KOPT-K1 (cell line): ENCODE measurements around the gene CCL4.
"Not testable (repeated sequence)": the region's sequence is repeated elsewhere in the genome, so short reads cannot be mapped to it uniquely, and the experiment has no call there.

Experiments
- H3K27ac ChIP-seq: fragments of 200-600 bp; sonication (generic); 2 replicates; pipeline ENCODE4 v1.5.1; 2016; ENCODE audit warnings: antibody characterized with exemption, mild to moderate bottlenecking, low read depth, low read length; ENCODE audit not compliant: poor library complexity, severe bottlenecking
- H3K36me3 ChIP-seq: fragments of 200-600 bp; sonication (generic); 2 replicates; pipeline ENCODE4 v1.5.1; 2017; ENCODE audit warnings: antibody characterized with exemption, mild to moderate bottlenecking, low read length, moderate library complexity; ENCODE audit not compliant: insufficient read depth
- H3K9me3 ChIP-seq: fragments of 200-600 bp; sonication (generic); 2 replicates; pipeline ENCODE4 v1.5.1; 2017; ENCODE audit warnings: antibody characterized with exemption, low read length, mild to moderate bottlenecking; ENCODE audit not compliant: insufficient read depth, poor library complexity, severe bottlenecking

The CCL4 gene

GRCh38 chr17:36120221-36120620 is 16.6 kb downstream of the CCL4 start:
- H3K9me3 ChIP-seq: peaks cover 6% of the 10 kb centered on the region
- H3K36me3 ChIP-seq: no peaks in the 10 kb centered on the region
- no peak overlapping the region for H3K27ac ChIP-seq

DNA sequence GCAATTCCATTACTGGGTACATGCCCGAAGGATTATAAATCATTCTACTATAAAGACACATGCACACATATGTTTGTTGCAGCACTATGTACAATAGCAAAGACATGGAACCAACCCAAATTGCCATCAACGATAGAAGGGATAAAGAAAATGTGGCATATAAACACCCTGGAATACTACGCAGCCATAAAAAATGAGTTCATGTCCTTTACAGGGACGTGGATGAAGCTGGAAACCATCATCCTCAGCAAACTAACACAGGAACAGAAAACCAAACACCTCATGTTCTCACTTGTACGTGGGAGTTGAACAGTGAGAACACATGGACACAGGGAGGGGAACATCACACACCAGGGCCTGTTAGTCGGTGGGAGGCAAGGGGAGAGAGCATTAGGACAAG is 17.5 kb downstream of the CCL4 start:
- not testable (repeated sequence) for H3K27ac ChIP-seq, H3K36me3 ChIP-seq
- peaks cover 15% of the 10 kb centered on the region for H3K9me3 ChIP-seq

DNA sequence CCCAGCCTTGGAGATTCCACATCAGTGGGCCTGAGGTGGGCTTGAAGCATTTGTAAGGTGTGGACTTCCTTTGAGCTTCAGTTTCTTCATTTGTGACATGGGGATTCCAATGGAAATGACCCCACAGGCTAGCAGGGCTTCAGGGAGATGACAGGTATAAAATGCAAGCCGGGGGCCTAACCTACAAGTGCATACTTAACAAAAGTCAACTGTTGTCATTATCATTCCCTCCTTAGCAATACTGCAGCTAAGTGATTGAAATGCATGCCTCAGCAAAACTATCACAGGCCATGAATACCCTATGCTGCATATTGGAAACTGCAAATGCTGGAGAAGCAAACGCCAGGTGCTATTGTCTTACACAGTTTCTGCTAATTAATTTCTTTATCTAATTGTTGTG is 19.8 kb downstream of the CCL4 start:
- peaks cover 31% of the 10 kb centered on the region for H3K9me3 ChIP-seq
- H3K27ac ChIP-seq: no peak overlapping the region
- H3K36me3 ChIP-seq: no peaks in the 10 kb centered on the region

DNA sequence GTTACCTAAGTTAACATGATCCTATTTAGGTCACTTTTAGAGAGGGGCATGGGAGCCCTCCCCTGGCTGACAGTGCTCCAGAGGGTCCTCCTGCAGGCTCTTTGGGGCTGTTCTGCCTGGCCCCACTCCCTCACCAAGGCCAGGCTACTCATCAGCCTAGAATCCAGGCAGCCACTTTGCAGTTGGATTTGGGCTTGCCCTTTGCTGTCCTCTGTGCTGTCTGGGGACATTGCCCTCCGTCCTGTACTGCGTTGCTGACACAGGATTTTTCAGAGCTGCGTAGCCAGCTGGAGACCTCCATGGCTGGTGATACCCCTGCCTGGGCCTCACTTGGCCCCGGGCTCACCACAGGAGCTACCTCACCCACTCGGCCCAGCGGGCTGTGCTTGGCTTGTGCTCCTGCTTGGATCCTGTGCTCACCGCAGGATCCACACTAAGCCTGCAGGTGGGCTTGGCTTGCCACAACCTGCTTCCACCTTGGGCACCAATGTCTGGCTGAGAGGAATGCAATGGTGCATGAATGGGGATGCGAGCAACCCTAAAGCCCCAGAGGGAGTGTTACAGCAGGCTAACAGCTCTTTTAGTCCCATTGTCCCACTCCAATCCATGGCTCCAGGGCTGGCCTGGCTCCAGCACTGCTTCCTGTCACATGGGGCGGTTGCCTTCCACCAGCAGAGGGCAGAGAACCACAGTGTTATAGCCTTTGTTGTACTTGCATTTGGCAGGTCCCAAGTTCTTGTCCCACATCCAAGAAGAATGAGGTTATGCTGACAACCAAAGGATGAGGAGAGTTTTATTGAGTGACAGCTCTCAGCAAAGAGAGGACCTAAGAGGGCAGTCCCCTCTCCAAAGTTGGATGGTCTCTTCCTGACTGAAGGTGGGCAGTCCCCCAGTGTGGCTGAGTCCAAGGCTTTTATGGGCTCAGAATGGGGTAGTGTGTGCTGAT is 21.5 kb downstream of the CCL4 start:
- no peak overlapping the region for H3K27ac ChIP-seq
- H3K9me3 ChIP-seq: peaks cover 31% of the 10 kb centered on the region
- H3K36me3 ChIP-seq: no peaks in the 10 kb centered on the region

DNA sequence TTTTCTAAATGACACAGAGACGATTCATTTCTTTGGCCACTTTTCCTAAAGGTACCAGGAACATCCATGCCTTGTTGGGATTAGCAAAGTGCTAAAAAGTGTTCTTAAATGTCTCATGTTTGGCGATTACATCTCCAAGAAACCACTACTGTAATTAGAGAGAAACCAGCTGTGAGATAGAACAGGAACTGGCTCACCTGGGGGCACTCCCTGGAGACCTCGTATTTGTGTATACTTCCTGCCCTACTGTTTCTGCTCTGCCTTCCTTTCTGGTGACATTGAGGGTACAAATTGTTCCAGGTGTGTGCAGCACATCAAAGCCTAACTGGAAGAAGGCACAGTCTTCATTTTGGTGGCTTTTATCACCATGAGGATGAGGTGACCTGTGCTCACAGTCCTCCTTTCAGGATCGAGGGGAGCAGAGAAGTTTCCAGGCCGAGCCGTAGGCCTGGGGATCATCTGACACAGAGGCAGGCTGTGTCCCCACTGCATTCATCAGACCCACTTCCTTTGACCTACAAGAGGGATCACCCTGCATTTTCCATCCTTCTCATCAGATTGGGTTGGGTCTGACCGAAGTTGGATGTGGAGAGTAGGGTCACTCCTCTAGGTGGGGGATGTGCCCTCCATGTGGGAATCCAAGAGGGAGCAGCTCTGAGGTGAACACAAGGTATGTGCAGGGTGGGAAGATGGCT is 23.7 kb downstream of the CCL4 start:
- no peaks in the 10 kb centered on the region for H3K36me3 ChIP-seq
- no peak overlapping the region for H3K27ac ChIP-seq

DNA sequence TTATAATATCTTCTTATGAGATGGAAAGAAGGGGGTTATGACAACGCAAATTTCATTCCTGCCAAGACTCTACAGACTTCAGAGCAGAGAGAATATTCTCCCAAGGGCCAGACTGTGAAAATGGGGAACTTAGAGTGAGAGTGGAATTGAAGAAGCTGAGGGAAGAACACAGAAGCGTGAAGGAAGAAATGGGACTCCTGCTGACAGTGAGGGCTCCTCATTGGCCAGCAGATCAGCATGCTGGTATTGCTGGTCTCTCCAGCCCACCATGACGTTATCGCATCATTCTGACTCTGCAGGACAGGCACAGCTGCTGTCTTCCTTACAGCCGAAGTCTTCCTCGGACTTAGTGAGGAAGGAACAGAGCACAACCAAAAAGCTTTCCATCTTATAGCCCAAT is 24.3 kb downstream of the CCL4 start:
- no peak overlapping the region for H3K27ac ChIP-seq

More for the DNA sequence above, 23.7 kb downstream of the CCL4 start:
- H3K9me3 ChIP-seq: peaks cover 31% of the 10 kb centered on the region

DNA sequence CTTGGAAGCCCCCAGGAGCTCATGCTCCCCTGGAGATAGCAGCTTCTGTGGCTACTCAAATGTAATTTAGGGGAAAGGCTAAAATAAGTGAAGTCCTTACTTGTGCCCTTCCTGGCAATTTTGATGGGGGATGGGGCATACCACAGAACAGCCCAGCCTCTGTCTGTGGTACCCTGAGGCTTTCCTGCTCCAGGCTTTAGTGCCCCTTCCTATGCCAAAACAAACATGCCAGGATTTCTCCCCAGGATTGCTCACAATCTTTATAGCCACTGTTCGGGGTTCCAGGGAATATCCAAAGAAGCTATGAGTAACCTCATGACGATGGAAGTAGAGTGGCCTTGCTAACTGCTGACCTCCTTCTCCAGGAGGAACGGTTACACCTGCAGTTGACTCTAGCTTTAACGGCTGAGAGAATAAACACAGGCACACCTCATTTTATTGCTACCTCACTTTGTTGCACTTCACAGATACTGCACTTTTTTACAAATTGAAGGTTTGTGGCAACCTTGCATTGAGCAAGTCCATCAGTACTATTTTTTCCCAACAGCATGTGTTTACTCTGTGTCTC is 24.9 kb downstream of the CCL4 start:
- Histone ChIP-seq H3K9me3 (peaks cover 31% of the 10 kb centered on the region), H3K36me3 (no peaks in the 10 kb centered on the region)

More for the DNA sequence above, 24.3 kb downstream of the CCL4 start:
- Histone ChIP-seq H3K36me3 (no peaks in the 10 kb centered on the region), H3K9me3 (peaks cover 31% of the 10 kb centered on the region)

GRCh38 chr17:36129616-36130015 is 26.0 kb downstream of the CCL4 start:
- Histone ChIP-seq H3K36me3 (no peaks in the 10 kb centered on the region), H3K27ac (no peak overlapping the region), H3K9me3 (peaks cover 31% of the 10 kb centered on the region)

More for the DNA sequence above, 24.9 kb downstream of the CCL4 start:
- H3K27ac ChIP-seq: no peak overlapping the region

GRCh38 chr17:36130346-36130745 is 26.7 kb downstream of the CCL4 start:
- Histone ChIP-seq H3K27ac (no peak overlapping the region), H3K9me3 (peaks cover 24% of the 10 kb centered on the region), H3K36me3 (no peaks in the 10 kb centered on the region)

DNA sequence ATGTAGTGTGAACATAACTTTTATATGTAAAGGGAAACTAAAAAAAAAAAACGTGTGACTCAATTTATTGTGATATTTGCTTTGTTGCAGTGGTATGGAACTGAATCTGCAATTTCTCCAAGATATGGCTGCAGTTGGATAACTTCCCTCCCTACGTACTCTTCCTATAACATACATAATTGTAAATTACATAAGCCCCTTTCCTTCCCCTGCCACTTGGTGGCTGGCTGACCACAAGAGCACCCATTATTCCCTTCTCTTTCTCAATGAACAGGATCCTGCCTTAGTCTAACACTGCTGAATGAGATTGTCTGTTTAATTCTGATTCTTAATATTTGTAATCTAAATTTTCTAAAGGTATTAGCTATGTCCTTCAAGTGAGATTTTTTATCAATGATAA is 27.8 kb downstream of the CCL4 start:
- Histone ChIP-seq H3K36me3 (no peaks in the 10 kb centered on the region), H3K9me3 (peaks cover 13% of the 10 kb centered on the region), H3K27ac (no peak overlapping the region)

- Histone ChIP-seq H3K9me3 (peaks cover 8% of the 10 kb centered on the region), H3K27ac (no peak overlapping the region), H3K36me3 (no peaks in the 10 kb centered on the region)
Observed at GRCh38 chr17:36131931-36132330, 28.3 kb downstream of the CCL4 start.

GRCh38 chr17:36132421-36132831 is 28.8 kb downstream of the CCL4 start:
- no peaks in the 10 kb centered on the region for H3K36me3 ChIP-seq
- H3K27ac ChIP-seq: no peak overlapping the region
- H3K9me3 ChIP-seq: peaks cover 3% of the 10 kb centered on the region

DNA sequence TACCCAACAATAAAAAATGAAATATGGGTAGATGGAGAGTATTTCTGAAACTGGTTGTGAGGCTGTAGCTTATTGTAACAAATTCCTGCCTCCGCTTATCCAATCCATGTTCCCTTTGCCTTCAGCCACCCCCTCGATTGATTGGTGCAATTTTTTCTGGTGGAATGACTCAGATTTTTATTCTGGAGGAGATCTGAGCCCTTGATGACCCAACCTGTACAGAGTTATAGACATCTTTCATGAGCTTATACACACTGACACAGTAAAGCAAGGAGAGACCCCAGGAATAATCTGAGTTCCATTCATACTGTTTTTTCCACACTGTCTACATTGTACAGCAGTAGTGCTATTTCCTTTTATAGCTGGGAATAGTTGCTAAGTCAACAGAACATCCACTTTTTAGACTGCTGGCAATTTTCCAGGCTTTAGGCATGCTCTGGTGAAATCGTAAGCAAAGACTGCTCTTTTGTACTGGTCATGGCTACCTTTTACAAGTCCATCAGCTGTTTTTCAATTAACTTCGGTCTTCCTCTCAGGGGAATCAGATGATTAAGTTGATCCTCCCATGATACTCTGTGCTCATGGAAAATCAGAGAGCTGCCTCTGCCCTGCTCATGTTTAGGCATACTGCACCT is 30.1 kb downstream of the CCL4 start:
- H3K27ac ChIP-seq: no peak overlapping the region
- H3K36me3 ChIP-seq: no peaks in the 10 kb centered on the region
- no peaks in the 10 kb centered on the region for H3K9me3 ChIP-seq

GRCh38 chr17:36135465-36135864 is 31.8 kb downstream of the CCL4 start:
- Histone ChIP-seq H3K27ac (no peak overlapping the region), H3K36me3 (no peaks in the 10 kb centered on the region), H3K9me3 (no peaks in the 10 kb centered on the region)

- Histone ChIP-seq H3K27ac (no peak overlapping the region), H3K36me3 (no peaks in the 10 kb centered on the region), H3K9me3 (no peaks in the 10 kb centered on the region)
Observed at GRCh38 chr17:36136036-36136435, 32.4 kb downstream of the CCL4 start.
